Suprapubic skin (tissue), 3 donors: ENCODE results near the gene RPS26.

Experiments used
- CTCF ChIP-seq, 2 donors: fragments of 200-600 bp in 1 of 2; fragments of 450-650 bp in 1 of 2; sonication (generic) in 1 of 2; IDR thresholded peaks; one replicate each; pipeline ENCODE4 v1.5.1; 2016 to 2019; ENCODE audit warnings: antibody characterized with exemption in 2 of 2, mild to moderate bottlenecking in 1 of 2, moderate library complexity in 1 of 2
- POLR2AphosphoS5 ChIP-seq, 3 donors: sonication (generic); formaldehyde crosslinking; IDR thresholded peaks; one replicate each; pipeline ENCODE4 v1.6.1; 2017; ENCODE audit warnings: antibody characterized with exemption in 3 of 3

- TF ChIP-seq CTCF (IDR thresholded peaks at IDR 0.05) (no peak), POLR2AphosphoS5 (IDR thresholded peaks at IDR 0.05) (no peak)
Observed at GRCh38 chr12:56031987-56032386, 9.7 kb upstream of the RPS26 start.
